ENCODE data around the gene MGAT1. TPM values are rescaled to one million over a fixed set of nuclear protein-coding genes. Genes with fewer than 3 reads are reported as not detected.

MGAT1 gene
- 103 and 115 TPM in 2 replicates for total RNA-seq

DNA sequence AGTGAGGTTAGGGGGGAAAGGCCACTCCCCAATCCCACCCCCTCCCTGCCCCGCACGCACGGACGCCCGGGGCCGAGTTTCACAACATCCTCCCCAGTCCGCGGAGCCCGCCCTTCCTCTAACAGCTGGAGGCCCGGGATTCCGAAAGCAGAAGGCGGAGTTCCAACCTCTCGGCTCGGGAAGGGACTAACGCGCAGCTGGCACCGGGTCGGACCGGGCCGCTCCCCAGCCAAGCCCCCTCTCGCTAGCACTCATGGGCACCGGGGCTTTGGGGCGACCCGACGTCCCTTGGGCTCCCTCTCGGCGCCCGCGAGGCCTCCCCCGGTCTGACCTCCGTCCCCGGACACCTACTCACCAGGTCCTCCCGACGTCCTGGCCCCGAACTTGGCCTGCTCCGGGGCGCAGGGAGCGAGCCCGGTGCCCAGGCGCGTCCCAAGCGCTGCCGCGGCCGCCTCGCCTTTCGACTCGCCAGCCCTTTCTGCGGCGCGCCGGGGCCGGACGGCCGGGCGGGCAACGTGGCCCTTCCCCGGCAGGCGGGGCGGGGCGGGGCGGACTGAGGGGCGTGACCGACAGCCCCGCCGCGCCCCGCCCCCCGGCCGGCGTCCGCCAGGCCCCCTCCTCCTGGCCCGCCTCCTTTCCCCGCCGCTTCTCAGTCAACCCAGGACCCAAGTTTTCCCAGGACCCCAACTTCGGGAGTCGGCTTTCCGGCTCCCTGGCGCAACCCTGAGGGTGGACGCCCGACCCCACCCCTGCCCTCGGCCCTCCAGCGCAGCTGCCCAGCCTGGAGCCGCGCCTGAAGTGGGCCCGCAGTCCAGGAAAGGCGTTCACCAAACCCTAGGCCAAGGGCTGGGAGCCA is at the start of gene MGAT1:
Gene MGAT1, minus strand, starts transcription at position 482 of the 856 bp plus-strand sequence. CDS start 9,835 bp downstream, outside the sequence.

GRCh38 chr5:180739958-180740357 is 62.6 kb downstream of the MGAT1 start, which contains the start of gene OR2Y1:
OR2Y1 (minus strand) TSS chr5:180740058; CDS start chr5:180740058, 0 bp downstream.

Other genes with a start within 250 kb of the MGAT1 start
- gene SCGB3A1, start 211.3 kb downstream of the MGAT1 start, total RNA-seq = not detected in 2 replicates
- 0.03 and 0.33 TPM in 2 replicates for gene FLT4, start 153.2 kb downstream of the MGAT1 start, total RNA-seq
- gene OR2Y1, start 62.7 kb downstream of the MGAT1 start, total RNA-seq = not detected in 2 replicates
- gene ZFP62, start 58.5 kb upstream of the MGAT1 start, total RNA-seq = 17.4 and 17.5 TPM in 2 replicates
- gene BTNL8, start 96.4 kb upstream of the MGAT1 start, total RNA-seq = not detected in 2 replicates
- not detected in 2 replicates for gene BTNL3, start 186.0 kb upstream of the MGAT1 start, total RNA-seq
- gene BTNL9, start 237.5 kb upstream of the MGAT1 start, total RNA-seq = not detected in 2 replicates